Thyroid gland (tissue), 4 donors: ENCODE results near the gene GDI2.

Experiments
- POLR2A ChIP-seq, 2 donors: fragments of 450-650 bp; IDR thresholded peaks; one replicate each; pipeline ENCODE4 v1.6.1; 2017; ENCODE audit warnings: antibody characterized with exemption in 2 of 2, mild to moderate bottlenecking in 2 of 2, moderate library complexity in 1 of 2
- TF ChIP-seq, protein P1 (sequence below), 6 experiments: fragments of 200-600 bp in 3 of 6; fragments of 450-650 bp in 3 of 6; sonication (generic) in 3 of 6; IDR thresholded peaks; one replicate each; pipeline ENCODE4 v1.5.1; 2016 to 2019; ENCODE audit warnings: antibody characterized with exemption in 6 of 6, mild to moderate bottlenecking in 2 of 6, inconsistent platforms in 1 of 6, moderate library complexity in 1 of 6

DNA sequence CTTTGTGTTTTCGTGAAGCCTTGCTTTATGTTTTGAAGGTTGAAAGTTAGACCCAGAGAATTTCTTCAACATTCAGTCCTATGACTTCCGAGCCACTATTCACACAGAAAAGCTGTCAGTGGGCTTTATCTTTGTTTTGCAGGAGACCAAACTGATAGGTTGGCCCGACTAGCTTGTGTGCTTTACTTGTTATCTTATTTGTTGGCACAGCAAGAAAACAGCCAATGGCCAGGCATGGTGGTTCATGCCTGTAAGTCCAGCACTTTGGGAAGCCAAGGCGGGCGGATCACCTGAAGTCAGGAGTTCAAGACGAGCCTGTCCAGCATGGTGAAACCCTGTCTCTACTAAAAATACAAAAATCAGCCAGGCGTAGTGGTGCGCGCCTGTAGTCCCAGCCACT, 16.0 kb upstream of the GDI2 start:
- TF ChIP-seq, protein P1, sequence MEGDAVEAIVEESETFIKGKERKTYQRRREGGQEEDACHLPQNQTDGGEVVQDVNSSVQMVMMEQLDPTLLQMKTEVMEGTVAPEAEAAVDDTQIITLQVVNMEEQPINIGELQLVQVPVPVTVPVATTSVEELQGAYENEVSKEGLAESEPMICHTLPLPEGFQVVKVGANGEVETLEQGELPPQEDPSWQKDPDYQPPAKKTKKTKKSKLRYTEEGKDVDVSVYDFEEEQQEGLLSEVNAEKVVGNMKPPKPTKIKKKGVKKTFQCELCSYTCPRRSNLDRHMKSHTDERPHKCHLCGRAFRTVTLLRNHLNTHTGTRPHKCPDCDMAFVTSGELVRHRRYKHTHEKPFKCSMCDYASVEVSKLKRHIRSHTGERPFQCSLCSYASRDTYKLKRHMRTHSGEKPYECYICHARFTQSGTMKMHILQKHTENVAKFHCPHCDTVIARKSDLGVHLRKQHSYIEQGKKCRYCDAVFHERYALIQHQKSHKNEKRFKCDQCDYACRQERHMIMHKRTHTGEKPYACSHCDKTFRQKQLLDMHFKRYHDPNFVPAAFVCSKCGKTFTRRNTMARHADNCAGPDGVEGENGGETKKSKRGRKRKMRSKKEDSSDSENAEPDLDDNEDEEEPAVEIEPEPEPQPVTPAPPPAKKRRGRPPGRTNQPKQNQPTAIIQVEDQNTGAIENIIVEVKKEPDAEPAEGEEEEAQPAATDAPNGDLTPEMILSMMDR (IDR thresholded peaks at IDR 0.05) = no peak
- TF ChIP-seq POLR2A (IDR thresholded peaks at IDR 0.05) = no peak
